NT2/D1 (cell line): ENCODE results near the gene MYRFL.
"Not testable (repeated sequence)": the region's sequence is repeated elsewhere in the genome, so short reads cannot be mapped to it uniquely, and the experiment has no call there.

ENCODE experiments used
- DNase-seq: peaks from one replicate; pipeline ENCODE4 v3.0.0-alpha.2; 2011; ENCODE audit warnings: low read depth, low spot score
- H3K27me3 ChIP-seq: 2 replicates; pipeline ENCODE4 v1.6.0; 2011; ENCODE audit warnings: mild to moderate bottlenecking; ENCODE audit not compliant: insufficient read length, insufficient read depth
- H3K36me3 ChIP-seq: 2 replicates; pipeline ENCODE4 v1.6.1; 2011; ENCODE audit warnings: mild to moderate bottlenecking, low read length, mixed read lengths; ENCODE audit not compliant: insufficient read depth, insufficient read length
- H3K4me1 ChIP-seq: 2 replicates; pipeline ENCODE4 v1.5.1; 2011; ENCODE audit not compliant: insufficient read depth, insufficient read length
- H3K4me3 ChIP-seq: 2 replicates; pipeline ENCODE4 v1.5.1; 2011; ENCODE audit warnings: low read depth; ENCODE audit not compliant: insufficient read length
- H3K9ac ChIP-seq: 2 replicates; pipeline ENCODE4 v1.6.0; 2011; ENCODE audit warnings: low read depth; ENCODE audit not compliant: insufficient read length
- H3K9me3 ChIP-seq: 2 replicates; pipeline ENCODE4 v1.5.1; 2011; ENCODE audit warnings: mild to moderate bottlenecking, low read length; ENCODE audit not compliant: insufficient read depth
- SUZ12 ChIP-seq: IDR thresholded peaks from 2 replicates; pipeline ENCODE4 v1.6.1; 2011; ENCODE audit not compliant: insufficient read length, insufficient read depth; ENCODE audit errors: extremely low read depth
- YY1 ChIP-seq: IDR thresholded peaks from 2 replicates; pipeline ENCODE4 v1.6.1; 2011; ENCODE audit not compliant: insufficient read length, insufficient read depth
- ZNF274 ChIP-seq: IDR thresholded peaks from 2 replicates; pipeline ENCODE4 v1.6.1; 2011; ENCODE audit warnings: mild to moderate bottlenecking, low read depth, low read length

Gene MYRFL

GRCh38 chr12:69988481-69989321 is 163.7 kb downstream of the MYRFL start:
- TF ChIP-seq ZNF274, result no peak
- no peak for TF ChIP-seq YY1
- TF ChIP-seq SUZ12, result no peak
- no peak for DNase-seq

GRCh38 chr12:69991690-69992288 is 166.8 kb downstream of the MYRFL start:
- Histone ChIP-seq H3K9me3 (peaks cover 4% of the 10 kb centered on the region; the same call in 1 of the 2 replicates), H3K4me3 (no peak overlapping the region), H3K36me3 (no peaks in the 10 kb centered on the region), H3K4me1 (no peaks in the 10 kb centered on the region), H3K9ac (no peak overlapping the region), H3K27me3 (no peaks in the 10 kb centered on the region)
- TF ChIP-seq YY1, result no peak
- TF ChIP-seq SUZ12, result no peak
- TF ChIP-seq ZNF274, result no peak
- DNase-seq, result no peak

More at GRCh38 chr12:69988481-69989321, 163.7 kb downstream of the MYRFL start:
- no peaks in the 10 kb centered on the region for H3K27me3 ChIP-seq
- H3K9ac ChIP-seq, result no peak overlapping the region
- no peaks in the 10 kb centered on the region for H3K36me3 ChIP-seq
- H3K4me3 ChIP-seq, result no peak overlapping the region
- H3K9me3 ChIP-seq, result peaks cover 4% of the 10 kb centered on the region; the same call in 1 of the 2 replicates
- no peaks in the 10 kb centered on the region for H3K4me1 ChIP-seq

GRCh38 chr12:69993433-69993832 is 168.4 kb downstream of the MYRFL start:
- H3K4me3 ChIP-seq, result no peak overlapping the region
- no peak for DNase-seq

GRCh38 chr12:69994086-69994485 is 169.1 kb downstream of the MYRFL start:
- not testable (repeated sequence) for H3K4me3 ChIP-seq, H3K36me3 ChIP-seq, H3K27me3 ChIP-seq, H3K4me1 ChIP-seq, H3K9ac ChIP-seq, DNase-seq, H3K9me3 ChIP-seq

More at GRCh38 chr12:69993433-69993832, 168.4 kb downstream of the MYRFL start:
- no peaks in the 10 kb centered on the region for H3K27me3 ChIP-seq
- no peaks in the 10 kb centered on the region for H3K36me3 ChIP-seq
- TF ChIP-seq SUZ12 (no peak), YY1 (no peak), ZNF274 (no peak)
- H3K9me3 ChIP-seq, result peaks cover 4% of the 10 kb centered on the region; the same call in 1 of the 2 replicates
- no peak overlapping the region for H3K9ac ChIP-seq
- no peaks in the 10 kb centered on the region for H3K4me1 ChIP-seq

GRCh38 chr12:69994724-69995173 is 169.7 kb downstream of the MYRFL start:
- H3K27me3 ChIP-seq, result no peaks in the 10 kb centered on the region
- H3K9me3 ChIP-seq, result peaks cover 4% of the 10 kb centered on the region; the same call in 1 of the 2 replicates
- H3K4me1 ChIP-seq, result no peaks in the 10 kb centered on the region
- TF ChIP-seq ZNF274 (no peak), SUZ12 (no peak), YY1 (no peak)
- H3K4me3 ChIP-seq, result no peak overlapping the region
- H3K9ac ChIP-seq, result no peak overlapping the region
- no peaks in the 10 kb centered on the region for H3K36me3 ChIP-seq
- no peak for DNase-seq

- H3K36me3 ChIP-seq, result no peaks in the 10 kb centered on the region
- H3K9me3 ChIP-seq, result peaks cover 4% of the 10 kb centered on the region; the same call in 1 of the 2 replicates
- DNase-seq, result no peak
- TF ChIP-seq SUZ12 (no peak), ZNF274 (no peak), YY1 (no peak)
- no peaks in the 10 kb centered on the region for H3K4me1 ChIP-seq
- no peaks in the 10 kb centered on the region for H3K27me3 ChIP-seq
- H3K4me3 ChIP-seq, result no peak overlapping the region
- no peak overlapping the region for H3K9ac ChIP-seq
Observed at GRCh38 chr12:69996241-69996640, 171.2 kb downstream of the MYRFL start.

- Histone ChIP-seq H3K9me3 (peaks cover 4% of the 10 kb centered on the region; the same call in 1 of the 2 replicates), H3K4me3 (no peak overlapping the region), H3K27me3 (no peaks in the 10 kb centered on the region), H3K4me1 (no peaks in the 10 kb centered on the region), H3K9ac (no peak overlapping the region), H3K36me3 (no peaks in the 10 kb centered on the region)
- TF ChIP-seq ZNF274 (no peak), SUZ12 (no peak), YY1 (no peak)
- DNase-seq, result no peak
Observed at GRCh38 chr12:69996722-69997121, 171.7 kb downstream of the MYRFL start.
